SK-N-MC (cell line): ENCODE measurements around the gene RNASE9.

ENCODE experiments used
- EZH2 ChIP-seq: fragments of 200-600 bp; sonication (generic); IDR thresholded peaks from one replicate; pipeline ENCODE4 v1.6.1; 2017; ENCODE audit warnings: antibody characterized with exemption
- FOXP2 ChIP-seq: optimal IDR thresholded peaks from 2 replicates; pipeline ENCODE3; 2011; ENCODE audit warnings: mild to moderate bottlenecking, moderate library complexity; ENCODE audit not compliant: insufficient read depth; ENCODE audit errors: extremely low read length, control extremely low read depth
- POLR2AphosphoS5 ChIP-seq: IDR thresholded peaks from 2 replicates; pipeline ENCODE4 v1.6.1; 2012; ENCODE audit warnings: mild to moderate bottlenecking, low read depth, low read length, borderline replicate concordance

GRCh38 chr14:20606190-20606901 lies 45.5 kb upstream of the RNASE9 start:
- TF ChIP-seq POLR2AphosphoS5 (no peak), EZH2 (no peak), FOXP2 (no peak)
